NB4 (cell line): Measurements from ENCODE around the gene SMIM29.

ENCODE experiments used
- MYC ChIP-seq: IDR thresholded peaks from 2 replicates; pipeline ENCODE4 v1.6.1; 2011; ENCODE audit warnings: low read depth, low read length
- POLR2A ChIP-seq: IDR thresholded peaks from 2 replicates; pipeline ENCODE4 v1.6.1; 2011; ENCODE audit warnings: mild to moderate bottlenecking; ENCODE audit not compliant: insufficient read length; ENCODE audit errors: extremely low read depth
- TF ChIP-seq, protein P1 (sequence below): IDR thresholded peaks from one replicate; pipeline ENCODE4 v1.5.1; 2012; ENCODE audit warnings: low read depth, low read length

DNA sequence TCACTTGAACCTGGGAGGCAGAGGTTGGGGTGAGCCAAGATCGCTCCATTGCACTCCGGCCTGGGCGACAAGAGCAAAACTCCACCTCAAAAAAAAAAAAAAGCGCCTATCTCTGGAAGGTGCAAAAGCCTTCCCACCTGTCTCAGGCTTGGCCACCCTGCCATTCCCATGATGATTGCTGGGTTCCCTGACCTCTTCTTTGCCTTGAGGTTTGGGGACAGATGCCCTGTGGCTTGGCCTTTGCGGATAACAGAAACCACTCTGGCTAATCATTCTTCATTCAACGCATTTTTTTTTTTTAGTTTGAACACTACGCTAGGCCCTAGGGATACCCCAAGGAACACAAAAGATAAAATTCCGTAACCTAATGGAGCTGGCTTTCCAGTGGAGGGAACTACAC is 18.9 kb downstream of the SMIM29 start:
- TF ChIP-seq, protein P1, sequence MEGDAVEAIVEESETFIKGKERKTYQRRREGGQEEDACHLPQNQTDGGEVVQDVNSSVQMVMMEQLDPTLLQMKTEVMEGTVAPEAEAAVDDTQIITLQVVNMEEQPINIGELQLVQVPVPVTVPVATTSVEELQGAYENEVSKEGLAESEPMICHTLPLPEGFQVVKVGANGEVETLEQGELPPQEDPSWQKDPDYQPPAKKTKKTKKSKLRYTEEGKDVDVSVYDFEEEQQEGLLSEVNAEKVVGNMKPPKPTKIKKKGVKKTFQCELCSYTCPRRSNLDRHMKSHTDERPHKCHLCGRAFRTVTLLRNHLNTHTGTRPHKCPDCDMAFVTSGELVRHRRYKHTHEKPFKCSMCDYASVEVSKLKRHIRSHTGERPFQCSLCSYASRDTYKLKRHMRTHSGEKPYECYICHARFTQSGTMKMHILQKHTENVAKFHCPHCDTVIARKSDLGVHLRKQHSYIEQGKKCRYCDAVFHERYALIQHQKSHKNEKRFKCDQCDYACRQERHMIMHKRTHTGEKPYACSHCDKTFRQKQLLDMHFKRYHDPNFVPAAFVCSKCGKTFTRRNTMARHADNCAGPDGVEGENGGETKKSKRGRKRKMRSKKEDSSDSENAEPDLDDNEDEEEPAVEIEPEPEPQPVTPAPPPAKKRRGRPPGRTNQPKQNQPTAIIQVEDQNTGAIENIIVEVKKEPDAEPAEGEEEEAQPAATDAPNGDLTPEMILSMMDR, result no peak
- TF ChIP-seq POLR2A (no peak), MYC (no peak)
